Prostate gland (tissue), 2 donors: ENCODE data around the gene SLC39A3. TPM values are rescaled to one million over a fixed set of nuclear protein-coding genes. Genes with fewer than 3 reads are reported as not detected.

Experiments used
- DNase-seq: peaks from one replicate; pipeline ENCODE4 v3.0.0-alpha.2; 2019; ENCODE audit warnings: low spot score
- H3K27ac ChIP-seq, 2 donors: fragments of 200-600 bp; sonication (generic); 2 replicates each; pipeline ENCODE4 v1.5.1; 2017 to 2019
- H3K27me3 ChIP-seq: fragments of 200-600 bp; sonication (generic); replicated peaks from 2 replicates; pipeline ENCODE4 v1.5.1; 2019; ENCODE audit not compliant: insufficient read depth
- H3K36me3 ChIP-seq, 2 donors: fragments of 200-600 bp; sonication (generic); 1 replicate in 1 of 2; 2 replicates in 1 of 2; pipeline versions ENCODE4 v1.5.1 to v1.8.1; 2017 to 2019
- H3K4me1 ChIP-seq: fragments of 200-600 bp; sonication (generic); replicated peaks from 2 replicates; pipeline ENCODE4 v1.5.1; 2019
- H3K4me3 ChIP-seq, 2 donors: fragments of 200-600 bp; sonication (generic); 2 replicates each; pipeline ENCODE4 v1.5.1; 2017 to 2019
- H3K9me3 ChIP-seq: fragments of 200-600 bp; sonication (generic); 2 replicates; pipeline ENCODE4 v1.5.1; 2017
- CTCF ChIP-seq, 4 experiments: fragments of 200-600 bp in 2 of 4; fragments of 450-650 bp in 2 of 4; sonication (generic) in 2 of 4; IDR thresholded peaks; 1 replicate in 3 of 4; 2 replicates in 1 of 4; pipeline ENCODE4 v1.5.1; 2016 to 2019; ENCODE audit warnings: antibody characterized with exemption in 4 of 4, mild to moderate bottlenecking in 2 of 4, moderate library complexity in 2 of 4
- POLR2A ChIP-seq: fragments of 450-650 bp; IDR thresholded peaks from one replicate; pipeline ENCODE4 v1.6.1; 2016; ENCODE audit warnings: antibody characterized with exemption, mild to moderate bottlenecking
- POLR2AphosphoS5 ChIP-seq: sonication (generic); formaldehyde crosslinking; IDR thresholded peaks from one replicate; pipeline ENCODE4 v1.6.1; 2017; ENCODE audit warnings: antibody characterized with exemption
- WGBS: methylation state at CpG from one replicate; pipeline ENCODE4 v1.1.5; 2018; 5-methylcytosine and 5-hydroxymethylcytosine counted together
- intact Hi-C: fragments of 100-400 bp; cut with DNase I; formaldehyde crosslinking; loops from one replicate; pipeline ENCODE4 v1.14.2; 2022
- total RNA-seq, 2 donors: library from RNA; depleted of rRNA; stranded (reverse); fragments of >200 nt; gene quantifications; one replicate each; pipeline ENCODE4 v1.1.0, GENCODE V29; 2016

The SLC39A3 gene
- total RNA-seq, 2 donors from 2014 or later = 46.6 to 67.9 TPM

DNA sequence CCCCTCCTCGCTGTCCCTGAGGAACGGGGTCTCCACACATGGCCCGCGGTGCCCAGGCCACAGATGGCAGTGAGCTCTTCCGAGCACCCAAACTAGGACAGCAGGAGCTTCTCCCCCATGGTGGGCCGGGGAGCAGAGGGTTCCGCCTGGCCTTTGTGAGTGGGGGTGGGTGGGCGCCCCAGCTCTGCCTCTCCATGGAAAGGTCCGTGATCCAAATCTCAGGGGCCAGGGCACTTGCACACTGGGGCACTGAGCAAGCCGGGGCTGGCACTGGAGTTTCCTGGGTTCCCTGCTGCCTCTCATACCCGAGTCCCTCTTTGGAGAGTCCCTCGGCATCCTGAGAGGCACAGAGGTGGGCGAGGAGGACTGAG lies 16.5 kb downstream of the SLC39A3 start:
- Histone ChIP-seq H3K27ac (no peak overlapping the region), H3K36me3 (no peaks in the 10 kb centered on the region), H3K27me3 (no peaks in the 10 kb centered on the region), H3K9me3 (no peaks in the 10 kb centered on the region), H3K4me1 (peaks cover 7% of the 10 kb centered on the region), H3K4me3 (no peak overlapping the region)
- TF ChIP-seq POLR2AphosphoS5 (no peak), POLR2A (no peak), CTCF (IDR thresholded peaks at IDR 0.05) (no peak)
- intact Hi-C loops = no loop called here
- WGBS = 69% methylated on average over 8 of the region's 13 CpGs
- no peak for DNase-seq

GRCh38 chr19:2722541-2723344 lies 17.1 kb downstream of the SLC39A3 start:
- H3K36me3 ChIP-seq = no peaks in the 10 kb centered on the region

GRCh38 chr19:2721570-2722540 lies 18.0 kb downstream of the SLC39A3 start:
- Histone ChIP-seq H3K9me3 (no peaks in the 10 kb centered on the region), H3K4me3 (peak overlapping the region; percentile 36 to 59), H3K4me1 (peaks cover 7% of the 10 kb centered on the region), H3K27ac (no peak overlapping the region), H3K36me3 (no peaks in the 10 kb centered on the region), H3K27me3 (no peaks in the 10 kb centered on the region)
- intact Hi-C loops = no loop called here
- no peak for DNase-seq
- TF ChIP-seq CTCF (IDR thresholded peaks at IDR 0.05) (no peak), POLR2AphosphoS5 (no peak), POLR2A (no peak)
- 29% methylated on average over 39 of the region's 39 CpGs for WGBS

More at GRCh38 chr19:2722541-2723344, 17.1 kb downstream of the SLC39A3 start:
- Histone ChIP-seq H3K9me3 (no peaks in the 10 kb centered on the region), H3K27me3 (no peaks in the 10 kb centered on the region), H3K4me3 (no peak overlapping the region), H3K27ac (no peak overlapping the region), H3K4me1 (peaks cover 7% of the 10 kb centered on the region)
- no peak for DNase-seq
- no peak for TF ChIP-seq POLR2A
- intact Hi-C loops = no loop called here
- WGBS = 54% methylated on average over 16 of the region's 28 CpGs

DNA sequence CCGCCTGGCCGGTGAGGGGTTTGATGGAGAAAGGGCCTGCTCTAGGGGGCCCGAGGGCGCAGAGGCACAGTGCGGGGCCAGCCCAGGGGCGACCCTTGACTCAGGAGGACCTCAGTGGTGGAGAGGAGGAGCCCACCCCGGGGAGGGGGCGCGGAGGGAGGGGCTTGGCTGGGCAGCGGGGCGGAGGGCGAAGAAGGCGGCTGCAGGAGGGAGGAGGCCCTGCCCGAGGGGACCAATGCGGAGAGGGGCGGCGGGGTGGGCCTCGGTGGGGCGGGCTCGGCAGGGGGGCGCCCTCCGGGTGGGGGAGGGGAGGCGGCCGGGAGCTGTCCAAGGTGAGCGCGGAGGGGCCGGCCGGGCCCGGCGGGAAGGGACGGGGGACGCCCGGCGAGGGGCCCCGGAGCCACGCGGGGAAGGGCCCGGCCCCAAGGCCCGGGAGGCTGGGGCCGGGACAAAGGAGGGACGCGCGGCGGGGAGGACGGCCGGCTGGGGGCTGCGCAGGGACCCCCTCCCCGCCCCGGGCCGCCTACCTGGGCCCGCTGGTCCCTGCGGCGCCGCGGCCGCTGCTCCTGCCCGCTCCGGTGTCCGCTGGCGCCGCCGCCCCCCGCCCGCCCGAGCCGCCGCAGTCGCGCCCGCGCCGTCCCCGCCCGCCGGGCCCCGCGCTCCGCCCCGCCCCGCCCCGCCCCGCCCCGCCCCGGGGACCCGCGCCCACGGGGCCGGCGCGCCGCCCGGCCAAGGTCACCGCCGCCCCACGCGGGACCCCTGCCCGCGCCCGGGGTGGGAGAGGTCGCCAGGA lies 18.8 kb downstream of the SLC39A3 start, which contains the start of gene DIRAS1:
TSS of gene DIRAS1 (minus strand) at position 596 of the 793 bp plus-strand sequence. CDS start 3,566 bp downstream, outside the sequence.
- DNase-seq = no peak
- intact Hi-C loops = no loop called here
- TF ChIP-seq POLR2AphosphoS5 = no peak
- no peak for TF ChIP-seq CTCF (IDR thresholded peaks at IDR 0.05)
- TF ChIP-seq POLR2A = no peak
- 1% methylated on average over 20 of the region's 100 CpGs for WGBS
- Histone ChIP-seq H3K9me3 (no peaks in the 10 kb centered on the region), H3K27me3 (no peaks in the 10 kb centered on the region), H3K4me1 (peaks cover 7% of the 10 kb centered on the region), H3K36me3 (no peaks in the 10 kb centered on the region), H3K4me3 (peak within 1 kb of the TSS; percentile 36 to 59), H3K27ac (no peak within 1 kb of the TSS)
